CD4-positive, alpha-beta T cell treated with Interleukin-15 for 4 hours (primary cell): ENCODE measurements around the gene NCK2.

Experiments
- DNase-seq: peaks from one replicate; pipeline ENCODE4 v3.0.0-alpha.2; 2020; ENCODE audit warnings: low spot score

The NCK2 gene

GRCh38 chr2:105872830-105873229, 128.1 kb downstream of the NCK2 start:
- no peak for DNase-seq

GRCh38 chr2:105873281-105873680, 128.6 kb downstream of the NCK2 start:
- no peak for DNase-seq

DNA sequence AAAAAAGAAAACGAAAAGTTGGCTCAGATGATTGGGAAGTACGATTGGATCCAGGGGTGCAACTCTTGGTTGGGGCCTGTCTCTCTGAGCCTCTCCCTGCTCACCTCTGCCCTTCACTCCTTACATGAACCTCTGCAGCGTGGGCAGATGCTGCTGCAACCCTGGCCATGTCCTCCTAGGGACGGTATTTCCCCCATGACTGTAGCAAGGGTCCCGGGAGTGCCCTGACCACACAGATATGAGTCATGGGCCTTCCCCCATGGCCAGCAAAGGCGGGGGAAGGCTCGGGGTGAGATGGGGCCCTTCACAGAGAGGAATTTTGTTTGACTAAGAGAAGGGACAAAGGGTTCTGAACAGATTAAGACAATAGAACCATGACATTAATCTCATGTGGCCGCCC, 129.0 kb downstream of the NCK2 start:
- peak; percentile 69 for DNase-seq

- DNase-seq: no peak
Observed at GRCh38 chr2:105874466-105874865, 129.8 kb downstream of the NCK2 start.

GRCh38 chr2:105875241-105875640, 130.5 kb downstream of the NCK2 start:
- no peak for DNase-seq

- DNase-seq: no peak
Observed at GRCh38 chr2:105876191-105876590, 131.5 kb downstream of the NCK2 start.

GRCh38 chr2:105877945-105878344, 133.2 kb downstream of the NCK2 start:
- no peak for DNase-seq

GRCh38 chr2:105879106-105879802, 134.5 kb downstream of the NCK2 start:
- DNase-seq: no peak

DNA sequence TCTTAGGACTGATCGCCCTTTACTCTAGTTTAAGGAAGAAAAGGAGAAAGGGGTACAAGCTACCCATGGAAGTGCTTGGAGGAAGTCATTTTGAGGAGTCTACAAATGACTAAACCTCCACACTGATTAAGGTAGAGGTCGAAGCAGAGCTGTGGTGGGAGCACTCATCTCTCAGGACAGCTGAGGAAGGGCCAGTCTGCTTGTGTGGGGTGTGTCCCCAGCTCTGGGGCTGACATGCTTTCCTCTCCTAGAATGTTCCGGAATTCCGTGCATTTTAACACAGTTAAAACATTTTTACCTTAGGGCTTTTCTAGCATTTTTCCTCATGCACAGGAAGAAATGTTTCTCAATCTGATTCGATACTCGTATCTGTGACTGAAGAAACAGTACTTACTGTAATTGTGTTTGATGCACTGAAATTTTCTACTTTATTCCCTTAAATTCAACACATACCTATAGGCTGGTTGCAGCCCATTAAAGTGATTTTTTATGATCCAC, 135.1 kb downstream of the NCK2 start:
- DNase-seq: no peak

- DNase-seq: no peak
Observed at GRCh38 chr2:105880637-105881036, 135.9 kb downstream of the NCK2 start.

- DNase-seq: no peak
Observed at GRCh38 chr2:105881286-105882136, 136.8 kb downstream of the NCK2 start.

- no peak for DNase-seq
Observed at GRCh38 chr2:105882341-105882740, 137.6 kb downstream of the NCK2 start.

DNA sequence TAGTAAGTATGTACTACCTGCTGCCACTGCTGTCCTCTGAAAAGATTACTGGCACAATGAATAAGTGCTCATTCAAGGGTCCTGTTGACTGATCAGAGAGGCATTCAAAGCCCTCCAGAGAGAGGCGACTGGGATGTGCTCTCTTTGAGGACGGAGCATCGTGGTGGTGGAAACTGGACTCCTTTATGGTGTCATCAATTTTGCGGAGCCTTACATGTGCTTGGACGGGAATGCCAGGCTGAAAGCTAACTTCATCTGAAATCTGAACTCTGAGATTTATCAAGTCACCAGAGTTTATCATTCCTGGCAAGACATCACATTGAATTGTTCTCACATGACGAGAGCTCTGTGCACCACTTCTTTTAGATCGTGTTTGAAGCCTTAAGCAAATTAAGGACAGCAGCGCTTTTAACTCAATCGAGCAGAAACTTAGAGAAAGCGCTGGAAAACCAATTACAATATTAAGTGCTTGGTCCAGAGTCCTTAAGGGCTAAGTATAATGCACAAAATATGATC, 138.3 kb downstream of the NCK2 start:
- no peak for DNase-seq

DNA sequence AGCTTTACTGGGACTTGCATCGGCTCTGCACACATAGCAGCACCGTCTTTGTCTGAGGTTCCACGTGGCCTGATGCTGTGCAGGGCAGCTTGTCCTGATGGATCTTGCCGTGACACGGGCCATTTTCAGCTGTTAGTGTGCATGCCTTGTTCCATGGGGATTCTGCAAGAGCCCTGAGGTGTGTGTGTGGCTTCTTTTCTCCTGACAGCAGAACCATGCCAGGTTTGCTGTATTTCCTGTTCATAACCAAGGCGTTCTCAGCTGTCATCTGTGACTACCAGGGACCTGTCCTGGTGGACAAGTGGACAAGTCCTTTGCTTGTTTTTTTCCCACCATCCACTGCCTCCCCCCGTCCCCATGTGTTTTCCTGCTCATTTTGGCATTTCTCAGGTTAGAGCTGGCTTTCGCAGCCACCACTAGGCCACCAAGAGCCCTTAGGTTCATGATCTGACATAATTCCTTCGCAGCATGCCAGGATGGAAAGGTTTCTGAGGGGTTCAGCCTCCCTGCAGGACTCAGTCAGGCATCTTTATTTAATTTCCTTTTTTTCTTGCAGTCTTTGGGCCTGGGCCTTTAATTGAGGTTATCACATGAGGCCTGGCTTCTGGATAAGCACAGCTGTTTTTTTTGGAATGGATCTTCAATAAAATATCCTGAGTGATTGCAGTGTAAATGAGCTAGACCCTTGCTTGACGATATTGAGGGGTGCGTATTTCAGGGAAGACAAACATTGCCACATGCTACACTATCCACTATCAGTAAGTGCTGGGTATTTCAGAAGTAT, 139.4 kb downstream of the NCK2 start:
- DNase-seq: no peak

GRCh38 chr2:105885456-105885855, 140.7 kb downstream of the NCK2 start:
- no peak for DNase-seq

DNA sequence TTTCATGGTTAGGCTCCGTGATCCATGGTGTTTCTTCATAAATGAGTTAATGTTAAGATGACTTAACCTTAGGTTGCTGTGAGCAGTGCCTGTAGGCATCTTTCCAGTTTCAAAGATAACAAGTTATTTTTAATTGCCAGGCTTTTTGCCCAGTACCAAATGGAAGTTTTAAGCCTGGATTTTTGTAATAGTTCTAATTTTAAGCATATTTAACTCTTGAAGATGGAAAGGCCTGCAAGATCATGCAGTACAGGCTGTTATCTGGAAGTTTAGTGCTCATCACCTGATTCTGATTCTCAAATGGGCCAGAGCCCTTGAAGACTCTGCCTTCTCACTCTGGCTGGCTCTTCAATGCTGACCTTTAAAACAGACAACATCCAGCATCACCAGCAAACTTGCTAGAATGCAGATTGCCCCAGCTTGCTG, 141.3 kb downstream of the NCK2 start:
- DNase-seq: no peak

- DNase-seq: no peak
Observed at GRCh38 chr2:105886687-105887086, 142.0 kb downstream of the NCK2 start.

DNA sequence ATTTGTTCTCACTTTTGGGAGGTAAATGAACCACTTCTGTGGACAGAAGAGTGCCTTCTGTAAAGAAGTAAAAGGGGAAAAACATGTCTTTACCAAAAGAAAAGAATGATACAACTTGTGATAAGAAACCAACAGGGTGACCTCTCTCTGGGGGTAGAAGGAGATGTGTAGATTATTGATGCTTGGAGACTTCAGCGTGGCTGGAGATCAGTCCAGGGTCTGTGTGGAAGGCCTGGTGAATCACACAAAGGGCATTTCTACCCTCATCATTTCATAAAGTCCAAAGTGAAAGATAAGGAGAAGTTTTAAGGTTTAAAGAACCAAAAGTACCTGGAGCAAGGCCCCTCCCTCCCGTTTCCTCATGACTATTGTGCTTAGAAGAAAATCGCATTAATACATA, 142.5 kb downstream of the NCK2 start:
- no peak for DNase-seq

DNA sequence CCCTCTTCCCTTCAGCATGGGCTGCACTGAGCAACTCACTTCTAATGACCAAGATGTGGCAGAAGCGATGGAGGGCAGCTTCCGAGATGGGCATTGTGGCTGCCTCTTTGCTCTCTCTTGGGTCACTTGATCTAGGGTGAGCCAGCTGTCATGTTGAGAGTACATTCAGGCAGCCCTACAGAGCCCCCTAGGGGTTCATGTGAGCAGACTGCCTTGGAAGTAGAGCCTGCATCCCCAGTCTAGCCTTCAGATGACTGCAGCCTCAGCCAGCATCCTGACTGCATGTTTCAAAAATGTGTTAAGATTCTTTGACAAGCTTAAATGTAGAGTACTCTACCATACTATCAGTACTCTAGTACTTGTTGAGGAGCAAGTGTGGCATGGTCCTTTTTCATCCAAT, 143.9 kb downstream of the NCK2 start:
- DNase-seq: peak; percentile 29

DNA sequence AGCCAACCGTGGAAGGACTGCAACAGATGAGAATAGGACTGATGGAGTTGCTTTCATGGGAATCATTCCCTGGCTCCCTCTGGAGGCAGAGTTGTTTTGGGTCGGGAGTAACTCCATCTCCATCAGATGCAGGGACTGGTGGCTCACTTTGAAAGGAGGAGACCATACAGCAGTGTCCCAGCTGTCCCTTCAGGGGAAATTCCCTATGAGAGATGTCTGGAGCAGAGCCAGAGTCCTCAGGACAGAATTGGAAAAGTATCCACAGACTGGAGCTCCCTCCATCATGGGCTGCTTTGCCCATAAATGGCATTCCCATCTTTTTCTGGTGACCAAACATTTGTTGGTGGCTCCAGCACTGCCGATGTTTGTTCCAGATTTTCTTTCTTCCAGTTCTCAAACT, 144.3 kb downstream of the NCK2 start:
- DNase-seq: no peak

DNA sequence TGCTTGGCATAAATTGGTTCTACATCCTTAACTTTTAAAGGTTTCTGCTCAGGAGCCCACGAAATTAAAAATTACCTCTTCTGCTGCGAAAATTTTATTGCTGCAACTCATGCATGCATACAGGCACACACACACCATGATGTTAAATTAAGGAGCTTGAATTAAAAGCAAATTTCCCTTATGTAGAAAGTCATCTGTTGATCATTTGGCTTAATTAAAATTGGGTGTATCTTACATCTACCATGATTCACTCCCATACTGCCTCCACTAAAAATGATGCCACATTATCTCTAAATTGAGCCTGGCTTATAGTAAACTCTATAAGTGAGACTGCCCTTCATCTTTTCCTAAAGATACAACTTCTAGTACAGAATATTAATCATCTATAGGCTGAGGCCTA, 145.4 kb downstream of the NCK2 start:
- no peak for DNase-seq

DNA sequence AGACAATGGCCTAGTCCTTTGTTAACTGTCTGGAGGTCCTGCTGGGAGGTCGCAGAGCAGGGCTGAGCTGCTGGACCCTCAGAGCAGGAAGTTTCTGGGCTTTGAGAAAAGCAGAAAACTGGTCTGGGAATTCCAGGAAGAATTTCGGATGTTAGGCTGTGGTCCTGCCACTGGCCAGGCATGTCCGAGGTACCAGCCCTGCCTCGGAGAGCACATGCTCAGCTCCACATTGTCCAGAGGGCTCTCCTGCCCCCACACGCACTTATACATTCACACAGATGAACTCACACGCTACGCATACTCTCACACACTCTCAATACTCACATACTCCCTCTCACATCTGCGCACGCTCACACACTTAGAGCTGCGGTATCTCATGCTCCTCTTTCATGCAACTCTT, 146.1 kb downstream of the NCK2 start:
- no peak for DNase-seq
